ENCODE results near the gene KLHL26. TPM values are rescaled to one million over a fixed set of nuclear protein-coding genes. Genes with fewer than 3 reads are reported as not detected.

The KLHL26 gene
- total and polyA plus RNA-seq, 4 donors, result 2.3 to 5.9 (median 2.4) TPM

- TF ChIP-seq SP1 (IDR thresholded peaks at IDR 0.05), result no peak
- no peak for TF ChIP-seq HNF4G (IDR thresholded peaks at IDR 0.05)
Measured at GRCh38 chr19:18604820-18605159, 32.0 kb upstream of the KLHL26 start (continued).

GRCh38 chr19:18605196-18605545 lies 31.7 kb upstream of the KLHL26 start:
- Histone ChIP-seq H3K27ac (ENCODE audit: low read depth in 1 of 2, low read length in 2 of 2) (no peak overlapping the region), H3K36me3 (ENCODE audit: control insufficient read depth in 4 of 4, insufficient read depth in 3 of 4, low read depth in 1 of 4, low read length in 3 of 4) (no peaks in the 10 kb centered on the region), H3K4me3 (ENCODE audit: low read depth in 1 of 3, low read length in 3 of 3) (no peak overlapping the region), H3K9ac (ENCODE audit: low read depth in 1 of 2, low read length in 2 of 2) (no peak overlapping the region), H3K4me1 (ENCODE audit: control insufficient read depth in 4 of 4, insufficient read depth in 4 of 4, low read length in 3 of 4) (peaks cover 0 to 5% (median under 1%) of the 10 kb centered on the region in 4 donors), H3K9me3 (ENCODE audit: control insufficient read depth in 4 of 4, low read length in 3 of 4) (no peaks in the 10 kb centered on the region), H3K27me3 (ENCODE audit: control insufficient read depth in 4 of 4, insufficient read depth in 4 of 4, low read length in 3 of 4) (peaks cover 8 to 11% (median 9%) of the 10 kb centered on the region in 4 donors)
- 9% methylated on average over 17 of the region's 17 CpGs for WGBS
- no peak for TF ChIP-seq HNF4G (IDR thresholded peaks at IDR 0.05)
- no peak for TF ChIP-seq ZBTB33 (IDR thresholded peaks at IDR 0.05)
- no peak for TF ChIP-seq HNF4A (conservative IDR thresholded peaks at IDR 0.05)
- no peak for TF ChIP-seq FOXA1 (IDR thresholded peaks at IDR 0.05)
- no peak for TF ChIP-seq GABPA (IDR thresholded peaks at IDR 0.05 in 1 of 2, conservative IDR thresholded peaks at IDR 0.05 in 1 of 2)
- TF ChIP-seq FOXA2 (IDR thresholded peaks at IDR 0.05), result no peak
- TF ChIP-seq TAF1 (conservative IDR thresholded peaks at IDR 0.05), result no peak
- no peak for TF ChIP-seq YY1 (IDR thresholded peaks at IDR 0.05)
- TF ChIP-seq EGR1 (IDR thresholded peaks at IDR 0.05; ENCODE audit: low read depth in 2 of 2), result no peak
- no peak for TF ChIP-seq JUND (IDR thresholded peaks at IDR 0.05)
- no peak for TF ChIP-seq NR2F2 (IDR thresholded peaks at IDR 0.05)
- TF ChIP-seq CTCF (IDR thresholded peaks at IDR 0.05; ENCODE audit: low read depth, low read length, missing input control), result no peak
- TF ChIP-seq RXRA (IDR thresholded peaks at IDR 0.05), result no peak
- TF ChIP-seq ATF3 (IDR thresholded peaks at IDR 0.05), result no peak
- TF ChIP-seq RAD21 (IDR thresholded peaks at IDR 0.05), result no peak
- TF ChIP-seq REST (IDR thresholded peaks at IDR 0.05), result no peak
- TF ChIP-seq MAX (IDR thresholded peaks at IDR 0.05), result no peak
- TF ChIP-seq SP1 (IDR thresholded peaks at IDR 0.05), result no peak
- no peak for DNase-seq (ENCODE audit: low spot score)

Measured in liver (tissue), 9 donors.